Liver (tissue), 3 donors: ENCODE data around the gene RINL.

Experiments
- ATF3 ChIP-seq: IDR thresholded peaks from 2 replicates; pipeline ENCODE4 v1.6.1; 2016; ENCODE audit warnings: antibody characterized with exemption
- CTCF ChIP-seq: fragments of 150-350 bp; IDR thresholded peaks from 2 replicates; pipeline ENCODE4 v1.5.1; 2017; ENCODE audit warnings: improper control_type of control experiment, low read depth, low read length; ENCODE audit not compliant: missing input control
- MAX ChIP-seq: IDR thresholded peaks from 2 replicates; pipeline ENCODE4 v1.6.1; 2016; ENCODE audit warnings: antibody characterized with exemption
- REST ChIP-seq: IDR thresholded peaks from 2 replicates; pipeline ENCODE4 v1.6.1; 2016; ENCODE audit warnings: antibody characterized with exemption, mild to moderate bottlenecking
- SP1 ChIP-seq: IDR thresholded peaks from 2 replicates; pipeline ENCODE4 v1.6.1; 2018; ENCODE audit warnings: antibody characterized with exemption, mild to moderate bottlenecking
- YY1 ChIP-seq: IDR thresholded peaks from 2 replicates; pipeline ENCODE4 v1.6.1; 2016; ENCODE audit warnings: antibody characterized with exemption, mild to moderate bottlenecking
- donor health status: healthy.
- donor health status: healthy.

GRCh38 chr19:38833092-38833425 is 45.0 kb downstream of the RINL start:
- TF ChIP-seq ATF3 (no peak), CTCF (no peak), YY1 (no peak), REST (no peak), MAX (no peak), SP1 (no peak)
